ENCODE data around the gene TSR1. TPM values are rescaled to one million over a fixed set of nuclear protein-coding genes. Genes with fewer than 3 reads are reported as not detected.

TSR1 gene
- total and polyA plus RNA-seq, 7 donors = 31.0 to 64.2 (median 50.9) TPM

DNA sequence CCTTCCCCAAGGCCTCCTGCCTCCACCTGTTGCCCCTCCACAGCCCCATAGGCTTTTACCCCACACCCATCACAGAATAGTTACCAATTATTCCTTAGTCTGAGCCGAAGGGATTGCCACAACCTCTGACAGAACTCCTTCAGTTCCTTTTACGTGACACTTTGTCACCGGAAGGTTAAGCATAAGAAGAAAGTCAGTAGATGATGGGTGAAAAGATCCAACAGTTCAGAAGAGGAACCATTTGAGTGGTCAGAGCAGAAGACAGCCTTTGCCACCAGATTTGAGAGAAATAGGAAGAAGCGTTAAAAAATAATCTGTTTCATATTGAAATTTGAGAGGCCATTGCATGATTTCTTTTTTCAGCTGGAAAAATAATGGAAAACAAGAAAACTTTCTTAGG lies 31.3 kb downstream of the TSR1 start:
- intact Hi-C loops (cut with DNase I) = no loop called here
- DNase-seq = no peak
- no peaks in the 10 kb centered on the region for H3K9me3 ChIP-seq
- 93 to 98% (median 95%) methylated on average over 4 of the region's 4 CpGs for WGBS, 3 donors
- H3K4me1 ChIP-seq = peaks cover 3% of the 10 kb centered on the region
- H3K27me3 ChIP-seq (ENCODE audit: insufficient read depth in 3 of 3, low read length in 2 of 3) = no peaks in the 10 kb centered on the region
- TF ChIP-seq CTCF (IDR thresholded peaks at IDR 0.05) = no peak
- H3K4me3 ChIP-seq = no peak overlapping the region
- H3K27ac ChIP-seq = no peak overlapping the region
- ATAC-seq = no peak
- peaks cover 0 to 20% of the 10 kb centered on the region in 2 donors for H3K36me3 ChIP-seq (ENCODE audit: insufficient read depth in 1 of 2, low read depth in 1 of 2)

DNA sequence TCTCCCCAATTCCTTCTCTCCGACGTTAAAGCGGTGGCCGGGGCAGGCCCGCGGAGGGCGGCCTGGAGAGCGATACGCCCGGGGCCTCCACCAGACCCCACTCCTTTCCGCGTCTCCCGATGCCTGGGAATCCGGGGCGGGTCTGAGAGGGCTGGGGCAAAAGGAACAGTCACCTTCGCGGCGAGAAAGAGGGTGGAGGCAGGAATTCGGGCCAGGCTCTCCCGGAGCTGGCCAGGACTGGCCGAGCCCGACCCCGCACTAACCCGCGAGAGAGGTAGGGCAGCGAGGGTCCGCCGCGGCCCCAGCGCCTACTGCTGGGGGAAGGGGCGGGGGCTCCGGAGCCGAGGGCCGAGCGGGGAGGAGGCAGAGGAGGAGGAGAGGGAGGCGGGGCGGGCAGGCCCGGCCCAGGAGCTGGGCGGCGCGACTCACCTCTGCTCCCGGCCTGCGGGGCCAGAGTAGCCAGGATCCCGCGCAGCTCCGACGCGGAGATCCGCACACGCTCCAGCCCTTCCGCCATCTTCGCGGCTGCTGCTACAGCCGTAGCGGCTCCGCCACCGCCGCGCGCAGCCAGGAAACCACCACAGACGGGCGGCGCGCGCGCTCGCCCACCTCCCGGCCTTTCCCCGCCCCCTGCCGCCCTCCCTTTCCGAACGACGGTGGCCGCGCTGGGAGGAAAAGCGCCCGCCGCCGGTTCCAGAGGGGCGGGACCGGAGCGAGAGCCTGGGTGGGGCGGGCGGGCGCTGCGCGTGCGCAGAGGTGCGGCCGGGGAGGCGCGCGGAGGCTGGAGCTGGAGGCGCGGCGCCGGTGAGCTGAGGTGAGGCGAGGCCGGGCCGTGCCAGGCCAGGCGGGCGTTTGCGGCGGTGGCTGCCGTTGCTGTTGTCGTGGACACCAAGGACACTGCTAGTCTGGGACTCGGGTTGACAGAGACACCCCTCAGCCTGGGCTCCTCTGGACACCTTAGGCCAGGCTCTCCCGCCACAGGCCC lies 32.8 kb downstream of the TSR1 start, which contains the start of the genes SMG6 and SRR:
SMG6 (minus strand) TSS at position 582 of the 985 bp plus-strand sequence; CDS start at position 517, 65 bp downstream.
SRR (plus strand) TSS at position 747 of the 985 bp plus-strand sequence. CDS start 11,611 bp downstream, outside the sequence.
- Histone ChIP-seq H3K4me1 (peaks cover 3% of the 10 kb centered on the region), H3K36me3 (ENCODE audit: insufficient read depth in 1 of 2, low read depth in 1 of 2) (peaks cover 0 to 34% of the 10 kb centered on the region in 2 donors), H3K4me3 (peak within 1 kb of the TSS; percentile 92), H3K27me3 (ENCODE audit: insufficient read depth in 3 of 3, low read length in 2 of 3) (no peaks in the 10 kb centered on the region), H3K27ac (peak within 1 kb of the TSS; percentile 95), H3K9me3 (no peaks in the 10 kb centered on the region)
- peak; percentile 95 to 96 for DNase-seq
- 0 to 1% (median 0%) methylated on average over 39 to 106 of the region's 108 CpGs for WGBS, 3 donors
- no peak for TF ChIP-seq CTCF (IDR thresholded peaks at IDR 0.05)
- intact Hi-C loops (cut with DNase I) = loop anchor here in 1 of 2 donors (2.0 kb wide), 1 partner anchor 33 kb away; the partner anchor contains the start of genes SGSM2 and TSR1
- peak; percentile 96 to 97 (median 96) for ATAC-seq

GRCh38 chr17:2302778-2303203 lies 33.5 kb downstream of the TSR1 start:
- no peak for TF ChIP-seq CTCF (IDR thresholded peaks at IDR 0.05)
- Histone ChIP-seq H3K9me3 (no peaks in the 10 kb centered on the region), H3K27ac (peak overlapping the region; percentile 95), H3K36me3 (ENCODE audit: insufficient read depth in 1 of 2, low read depth in 1 of 2) (peaks cover 0 to 40% of the 10 kb centered on the region in 2 donors), H3K27me3 (ENCODE audit: insufficient read depth in 3 of 3, low read length in 2 of 3) (no peaks in the 10 kb centered on the region), H3K4me3 (peak overlapping the region; percentile 92), H3K4me1 (peaks cover 7% of the 10 kb centered on the region)
- DNase-seq (no peak), ATAC-seq (peak in 1 of 4 donors; percentile 5)
- intact Hi-C loops (cut with DNase I) = loop anchor here in 1 of 2 donors (2.0 kb wide), 1 partner anchor 34 kb away; the partner anchor contains the start of genes SGSM2 and TSR1
- 3 to 4% (median 4%) methylated on average over 12 of the region's 12 CpGs for WGBS, 3 donors

DNA sequence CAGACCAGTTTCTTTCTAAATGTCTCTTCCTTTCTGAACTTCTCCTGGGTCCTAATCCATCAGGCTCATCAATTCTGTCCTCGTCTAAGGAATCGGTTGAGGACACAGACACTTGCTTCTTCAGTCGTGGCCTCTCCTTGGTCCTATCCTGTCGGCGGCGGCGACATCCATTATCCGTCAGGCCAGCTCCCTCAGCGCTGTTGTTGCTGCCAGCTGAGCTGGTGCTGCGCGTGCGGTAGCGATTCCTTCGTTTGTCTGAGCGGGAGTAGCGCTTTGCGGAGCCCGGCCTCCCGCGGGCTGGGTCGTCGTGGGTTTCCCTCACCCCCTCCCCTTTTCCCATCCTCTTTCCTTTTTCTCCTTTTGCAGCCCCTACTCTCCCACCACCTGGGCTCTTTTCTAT lies 36.5 kb downstream of the TSR1 start:
- ATAC-seq (no peak), DNase-seq (no peak)
- WGBS, 3 donors = 90 to 93% (median 92%) methylated on average over 22 of the region's 22 CpGs
- intact Hi-C loops (cut with DNase I) = no loop called here
- H3K4me3 ChIP-seq = no peak overlapping the region
- H3K4me1 ChIP-seq = peaks cover 9% of the 10 kb centered on the region
- TF ChIP-seq CTCF (IDR thresholded peaks at IDR 0.05) = no peak
- H3K27ac ChIP-seq = no peak overlapping the region
- H3K36me3 ChIP-seq (ENCODE audit: insufficient read depth in 1 of 2, low read depth in 1 of 2) = peaks cover 0 to 65% of the 10 kb centered on the region in 2 donors
- no peaks in the 10 kb centered on the region for H3K27me3 ChIP-seq (ENCODE audit: insufficient read depth in 3 of 3, low read length in 2 of 3)
- no peaks in the 10 kb centered on the region for H3K9me3 ChIP-seq
